IPS-NIHi11 (cell line): ENCODE results near the gene MN1.

ENCODE experiments used
- DNase-seq: peaks from one replicate; pipeline ENCODE4 v3.0.0; 2012; ENCODE audit warnings: mixed read lengths, low spot score

Gene MN1

GRCh38 chr22:27800250-27801201 is 1.0 kb downstream of the MN1 start:
- peak; percentile 41 for DNase-seq

GRCh38 chr22:27799827-27800249 is 1.7 kb downstream of the MN1 start:
- DNase-seq = peak; percentile 53

GRCh38 chr22:27799015-27799826 is 2.3 kb downstream of the MN1 start:
- DNase-seq = no peak

GRCh38 chr22:27798511-27799014 is 3.0 kb downstream of the MN1 start:
- DNase-seq = no peak

GRCh38 chr22:27797520-27798391 is 3.8 kb downstream of the MN1 start:
- DNase-seq = no peak

- DNase-seq = no peak
Observed at GRCh38 chr22:27796829-27797519, 4.6 kb downstream of the MN1 start.

GRCh38 chr22:27795696-27796517 is 5.6 kb downstream of the MN1 start:
- DNase-seq = no peak

- no peak for DNase-seq
Observed at GRCh38 chr22:27795053-27795452, 6.5 kb downstream of the MN1 start.

- DNase-seq = no peak
Observed at GRCh38 chr22:27794226-27794625, 7.3 kb downstream of the MN1 start.

- DNase-seq = no peak
Observed at GRCh38 chr22:27793576-27793975, 8.0 kb downstream of the MN1 start.

GRCh38 chr22:27792452-27793161 is 8.9 kb downstream of the MN1 start:
- no peak for DNase-seq

- no peak for DNase-seq
Observed at GRCh38 chr22:27791859-27792241, 9.7 kb downstream of the MN1 start.

GRCh38 chr22:27791159-27791858 is 10.2 kb downstream of the MN1 start:
- no peak for DNase-seq

- DNase-seq = no peak
Observed at GRCh38 chr22:27790376-27791158, 11.0 kb downstream of the MN1 start.

GRCh38 chr22:27788500-27789288 is 12.9 kb downstream of the MN1 start:
- no peak for DNase-seq

- no peak for DNase-seq
Observed at GRCh38 chr22:27786965-27787364, 14.6 kb downstream of the MN1 start.

GRCh38 chr22:27786291-27786932 is 15.1 kb downstream of the MN1 start:
- DNase-seq = no peak
